A673 (cell line): ENCODE measurements around the gene FXYD4.

Experiments used
- CTCF ChIP-seq: fragments of 300-800, 200-600 bp; sonication (generic); conservative IDR thresholded peaks from 2 replicates; pipeline ENCODE4 v1.5.1; 2017; ENCODE audit warnings: low read depth, mild to moderate bottlenecking, antibody characterized with exemption, low read length, moderate library complexity, mixed read lengths
- EZH2 ChIP-seq: fragments of 200-600 bp; sonication (generic); IDR thresholded peaks from 2 replicates; pipeline ENCODE4 v1.6.1; 2017; ENCODE audit warnings: borderline replicate concordance, low read depth, mild to moderate bottlenecking, mixed read lengths, antibody characterized with exemption, low read length; ENCODE audit not compliant: poor library complexity, severe bottlenecking

GRCh38 chr10:43390759-43391158 is 19.3 kb downstream of the FXYD4 start:
- TF ChIP-seq CTCF (peak; percentile 63), EZH2 (no peak)
